Endothelial cell (in vitro differentiated cells): ENCODE data around the gene CNN1. TPM values are rescaled to one million over a fixed set of nuclear protein-coding genes. Genes with fewer than 3 reads are reported as not detected.
"Not testable (repeated sequence)": the region's sequence is repeated elsewhere in the genome, so short reads cannot be mapped to it uniquely, and the experiment has no call there.

ENCODE experiments used
- DNase-seq: peaks from one replicate; pipeline ENCODE4 v3.0.0; 2021; ENCODE audit warnings: low spot score
- H3K27ac Mint-ChIP-seq: one replicate; pipeline ENCODE4 v1.8.0; 2021; ENCODE audit warnings: mixed read lengths, inconsistent platforms; ENCODE audit not compliant: unreplicated experiment
- H3K27me3 Mint-ChIP-seq: one replicate; pipeline ENCODE4 v1.8.0; 2021; ENCODE audit warnings: mild to moderate bottlenecking, moderate library complexity, mixed read lengths, inconsistent platforms; ENCODE audit not compliant: unreplicated experiment
- H3K36me3 Mint-ChIP-seq: one replicate; pipeline ENCODE4 v1.8.0; 2021; ENCODE audit warnings: mild to moderate bottlenecking, low read depth, mixed read lengths, inconsistent platforms; ENCODE audit not compliant: unreplicated experiment
- H3K4me1 Mint-ChIP-seq: one replicate; pipeline ENCODE4 v1.8.0; 2021; ENCODE audit warnings: mild to moderate bottlenecking, mixed read lengths, inconsistent platforms; ENCODE audit not compliant: unreplicated experiment
- H3K4me3 Mint-ChIP-seq: one replicate; pipeline ENCODE4 v1.8.0; 2021; ENCODE audit warnings: mild to moderate bottlenecking, mixed read lengths, inconsistent platforms; ENCODE audit not compliant: unreplicated experiment
- H3K9me3 Mint-ChIP-seq: one replicate; pipeline ENCODE4 v1.8.0; 2021; ENCODE audit warnings: mixed read lengths, inconsistent platforms; ENCODE audit not compliant: unreplicated experiment
- total RNA-seq: library from RNA; stranded (reverse); fragmentation: NEBNext Ultra II Directional; extraction: Animal tissue kit (Norgen Biotek cat#: 25700); gene quantifications from one replicate; pipeline ENCODE4 v1.2.1, GENCODE V29; 2021; ENCODE audit not compliant: unreplicated experiment
- TF ChIP-seq, protein P1 (sequence below): fragments of 200-600 bp; sonication (generic); IDR thresholded peaks from one replicate; pipeline ENCODE4 v1.5.0; 2021; ENCODE audit warnings: antibody characterized with exemption; ENCODE audit not compliant: unreplicated experiment

Gene CNN1
- total RNA-seq, 1 donor from 2014 or later: 1.5 TPM

DNA sequence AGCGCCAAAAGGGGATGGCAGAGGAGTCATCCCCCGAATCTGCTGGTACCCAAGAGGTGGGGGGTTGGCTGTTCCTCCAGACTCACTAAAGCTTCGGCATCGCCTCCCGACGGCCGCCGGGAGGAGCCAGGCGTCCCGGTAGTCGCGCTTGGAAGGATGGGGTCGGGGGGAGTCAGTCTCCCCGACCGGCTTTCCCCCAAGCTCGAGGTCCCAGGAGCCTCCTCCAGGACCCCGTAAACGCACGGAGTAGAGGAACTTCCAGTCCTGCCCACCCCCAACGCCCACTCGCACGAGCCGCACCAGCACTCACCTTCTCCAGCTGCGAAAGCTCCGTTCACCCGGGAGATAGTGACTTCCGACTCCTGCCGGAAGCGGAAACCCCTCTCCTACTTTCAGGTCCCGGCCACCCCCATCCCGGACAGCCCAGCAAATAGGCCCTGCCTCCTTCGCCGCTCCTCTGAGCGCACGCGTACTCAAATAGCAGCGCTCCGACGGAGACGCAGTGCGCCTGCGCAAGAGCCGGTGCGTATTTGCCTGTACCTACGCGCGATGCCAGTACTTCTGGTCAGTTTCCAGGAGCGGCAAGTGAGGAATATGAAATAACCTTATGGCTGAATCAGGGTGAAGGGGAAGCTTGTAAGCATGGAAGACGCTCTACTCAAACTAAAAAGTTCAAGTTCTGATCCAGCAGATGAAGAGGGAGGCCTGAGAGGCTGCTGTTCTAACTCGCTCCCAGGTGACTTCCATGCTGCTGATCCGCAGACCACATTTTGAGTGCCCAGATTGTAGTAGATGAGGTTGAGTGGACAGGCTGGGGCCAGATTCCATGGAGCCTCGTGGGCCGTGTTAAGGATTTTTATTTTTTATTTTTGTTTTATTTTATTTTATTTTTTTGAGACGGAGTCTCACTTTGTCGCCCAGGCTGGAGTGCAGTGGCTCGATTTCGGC lies 20.5 kb downstream of the CNN1 start, which contains the start of gene ELOF1:
Gene ELOF1, minus strand, starts transcription at position 350 of the 948 bp plus-strand sequence. CDS start 4,883 bp downstream, outside the sequence.
- H3K27ac Mint-ChIP-seq: peak within 1 kb of the TSS; percentile 42
- H3K27me3 Mint-ChIP-seq: peaks cover 10% of the 10 kb centered on the region
- peaks cover 22% of the 10 kb centered on the region for H3K4me1 Mint-ChIP-seq
- TF ChIP-seq, protein P1, sequence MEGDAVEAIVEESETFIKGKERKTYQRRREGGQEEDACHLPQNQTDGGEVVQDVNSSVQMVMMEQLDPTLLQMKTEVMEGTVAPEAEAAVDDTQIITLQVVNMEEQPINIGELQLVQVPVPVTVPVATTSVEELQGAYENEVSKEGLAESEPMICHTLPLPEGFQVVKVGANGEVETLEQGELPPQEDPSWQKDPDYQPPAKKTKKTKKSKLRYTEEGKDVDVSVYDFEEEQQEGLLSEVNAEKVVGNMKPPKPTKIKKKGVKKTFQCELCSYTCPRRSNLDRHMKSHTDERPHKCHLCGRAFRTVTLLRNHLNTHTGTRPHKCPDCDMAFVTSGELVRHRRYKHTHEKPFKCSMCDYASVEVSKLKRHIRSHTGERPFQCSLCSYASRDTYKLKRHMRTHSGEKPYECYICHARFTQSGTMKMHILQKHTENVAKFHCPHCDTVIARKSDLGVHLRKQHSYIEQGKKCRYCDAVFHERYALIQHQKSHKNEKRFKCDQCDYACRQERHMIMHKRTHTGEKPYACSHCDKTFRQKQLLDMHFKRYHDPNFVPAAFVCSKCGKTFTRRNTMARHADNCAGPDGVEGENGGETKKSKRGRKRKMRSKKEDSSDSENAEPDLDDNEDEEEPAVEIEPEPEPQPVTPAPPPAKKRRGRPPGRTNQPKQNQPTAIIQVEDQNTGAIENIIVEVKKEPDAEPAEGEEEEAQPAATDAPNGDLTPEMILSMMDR: no peak
- peak; percentile 93 for DNase-seq
- H3K9me3 Mint-ChIP-seq: no peaks in the 10 kb centered on the region
- H3K4me3 Mint-ChIP-seq: peak within 1 kb of the TSS; percentile 98
- peaks cover 7% of the 10 kb centered on the region for H3K36me3 Mint-ChIP-seq

DNA sequence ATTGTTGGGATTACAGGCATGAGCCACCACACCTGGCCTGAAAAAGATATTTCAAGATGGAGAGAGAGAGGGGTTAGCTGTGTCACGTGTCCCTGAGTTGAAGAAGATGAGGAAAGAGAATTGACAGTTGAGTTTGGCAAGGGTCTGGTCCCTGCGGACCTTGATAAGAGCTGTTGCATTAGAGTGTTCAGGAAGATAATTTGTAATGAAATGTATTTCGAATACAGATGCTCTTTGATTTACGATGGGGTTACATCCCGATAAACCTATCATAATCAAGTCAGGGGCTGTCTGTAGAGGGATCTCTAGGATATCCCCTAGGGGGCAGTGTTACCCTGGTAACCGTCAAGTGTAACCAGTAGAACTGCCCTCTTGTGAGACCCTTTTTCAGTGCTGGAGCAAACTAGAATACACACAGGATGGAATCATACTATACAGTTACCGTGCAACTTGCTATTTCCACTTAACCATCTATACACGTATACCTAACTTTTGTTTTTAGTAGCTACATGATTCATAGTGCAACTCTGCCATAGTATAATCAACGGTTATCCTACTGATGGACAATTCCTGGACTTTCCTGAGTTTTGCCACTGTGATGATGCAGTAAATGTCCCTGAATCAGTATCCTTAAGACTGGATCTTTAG lies 21.9 kb downstream of the CNN1 start:
- Mint-ChIP-seq H3K4me3 (peak overlapping the region; percentile 82), H3K27ac (peak overlapping the region; percentile 32), H3K36me3 (peaks cover 3% of the 10 kb centered on the region), H3K9me3 (no peaks in the 10 kb centered on the region), H3K27me3 (peaks cover 12% of the 10 kb centered on the region), H3K4me1 (peaks cover 22% of the 10 kb centered on the region)
- TF ChIP-seq, protein P1: peak; percentile 78
- peak; percentile 71 for DNase-seq

DNA sequence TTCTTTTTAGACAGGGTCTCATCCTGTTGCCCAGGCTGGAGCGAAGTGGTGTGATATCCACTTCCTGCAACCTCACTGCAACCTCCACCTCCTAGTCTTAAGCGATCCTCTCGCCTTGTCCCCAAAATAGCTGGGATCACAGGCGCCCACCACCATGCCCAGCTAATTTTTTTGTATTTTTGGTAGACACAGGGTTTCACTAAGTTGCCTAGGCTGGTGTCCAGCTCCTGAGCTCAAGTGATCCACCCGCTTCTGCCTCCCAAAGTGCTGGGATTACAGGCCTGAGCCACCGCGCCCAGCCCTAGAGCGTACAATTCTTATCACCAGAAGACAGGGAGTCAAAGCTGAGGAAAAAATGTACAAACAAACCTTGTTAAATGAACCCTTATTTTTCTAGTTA lies 24.9 kb downstream of the CNN1 start:
- Mint-ChIP-seq H3K27ac (peak overlapping the region; percentile 67), H3K36me3 (no peaks in the 10 kb centered on the region), H3K27me3 (peaks cover 7% of the 10 kb centered on the region), H3K4me3 (no peak overlapping the region), H3K9me3 (no peaks in the 10 kb centered on the region), H3K4me1 (peaks cover 16% of the 10 kb centered on the region)
- TF ChIP-seq, protein P1: no peak
- no peak for DNase-seq

DNA sequence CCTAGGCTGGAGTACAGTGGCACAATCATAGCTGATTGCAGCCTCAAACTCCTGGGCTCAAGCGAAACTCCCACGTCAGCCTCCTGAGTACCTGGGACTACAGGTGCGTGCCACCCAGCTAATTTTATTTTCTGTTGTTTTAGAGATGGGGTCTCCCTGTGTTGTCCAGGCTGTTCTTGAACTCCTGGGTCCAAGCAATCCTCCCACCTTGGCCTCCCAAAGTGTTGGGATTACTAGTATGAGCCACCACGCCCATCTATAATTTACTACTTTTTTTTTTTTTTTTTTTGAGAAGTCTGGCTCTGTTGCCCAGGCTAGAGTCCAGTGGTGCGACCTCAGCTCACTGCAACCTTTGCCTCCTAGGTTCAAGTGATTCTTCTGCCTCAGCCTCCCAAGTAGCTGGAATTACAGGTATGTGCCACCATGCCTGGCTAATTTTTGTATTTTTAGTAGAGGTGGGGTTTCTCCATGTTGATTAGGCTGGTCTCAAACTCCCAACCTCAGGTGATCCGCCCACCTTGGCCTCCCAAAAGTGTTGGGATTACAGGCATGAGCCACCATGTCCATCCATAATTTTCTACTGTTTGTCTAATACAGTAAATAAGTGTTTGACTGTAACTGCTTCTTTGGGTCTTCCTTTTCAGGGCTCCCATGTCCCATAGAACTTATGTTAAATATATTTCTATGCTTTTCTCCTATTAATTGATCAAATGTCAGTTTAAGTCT lies 25.6 kb downstream of the CNN1 start:
- not testable (repeated sequence) for H3K27ac Mint-ChIP-seq, H3K27me3 Mint-ChIP-seq, H3K9me3 Mint-ChIP-seq

DNA sequence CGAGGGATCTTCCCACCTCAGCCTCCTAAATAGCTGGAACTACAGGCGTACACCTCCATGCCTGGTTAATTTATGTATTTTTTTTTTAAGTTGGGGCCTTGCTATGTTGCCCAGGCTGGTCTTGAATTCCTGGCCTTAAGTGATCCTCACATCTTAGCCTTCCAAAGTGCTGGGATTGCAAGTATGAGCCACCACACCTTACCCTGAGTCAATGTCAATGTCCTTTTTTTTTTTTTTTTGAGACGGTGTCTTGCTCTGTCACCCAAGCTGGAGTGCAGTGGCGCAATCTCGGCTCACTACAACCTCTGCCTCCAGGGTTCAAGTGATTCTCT lies 27.0 kb downstream of the CNN1 start:
- not testable (repeated sequence) for DNase-seq, H3K36me3 Mint-ChIP-seq, H3K4me3 Mint-ChIP-seq, H3K4me1 Mint-ChIP-seq, H3K9me3 Mint-ChIP-seq, H3K27me3 Mint-ChIP-seq, H3K27ac Mint-ChIP-seq

More for the DNA sequence above, 25.6 kb downstream of the CNN1 start:
- H3K4me1 Mint-ChIP-seq: peaks cover 14% of the 10 kb centered on the region
- not testable (repeated sequence) for H3K36me3 Mint-ChIP-seq, H3K4me3 Mint-ChIP-seq, DNase-seq
